Ramos (cell line): ENCODE data around the gene CCM2L.
"Not testable (repeated sequence)": the region's sequence is repeated elsewhere in the genome, so short reads cannot be mapped to it uniquely, and the experiment has no call there.

Source experiments
- in situ Hi-C: fragments of 300-500 bp; cut with MboI; formaldehyde crosslinking; loops from one replicate; pipeline ENCODE4 v1.14.3; 2022; ENCODE audit warnings: low sequenced_read_pairs; ENCODE audit not compliant: unreplicated experiment

Gene CCM2L

DNA sequence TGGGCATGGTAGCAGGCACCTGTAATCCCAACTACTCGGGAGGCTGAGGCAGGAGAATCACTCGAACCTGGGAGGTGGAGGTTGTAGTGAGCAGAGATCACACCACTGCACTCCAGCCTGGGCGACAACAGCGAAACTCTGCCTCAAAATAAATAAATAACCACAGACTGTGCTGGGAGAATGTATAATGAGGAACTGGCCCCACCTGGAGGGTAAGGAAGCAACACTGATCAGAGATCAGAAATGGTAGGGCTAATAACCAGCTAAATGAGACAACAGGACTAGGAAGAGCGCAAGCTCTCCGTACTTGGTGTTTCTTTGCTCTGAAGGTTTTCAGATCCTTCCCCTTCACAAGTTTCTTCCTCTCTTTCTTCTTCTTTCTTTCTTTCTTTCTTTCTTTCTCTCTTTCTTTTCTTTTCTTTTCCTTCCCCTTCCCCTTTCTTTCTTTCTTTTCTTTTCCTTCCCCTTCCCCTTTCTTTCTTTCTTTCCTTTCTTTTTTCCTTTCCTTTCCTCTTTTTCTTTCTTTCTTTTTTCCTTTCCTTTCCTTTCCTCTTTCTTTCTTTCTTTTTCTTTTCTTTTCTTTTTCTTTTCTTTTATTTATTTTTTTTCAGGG is 14.6 kb downstream of the CCM2L start:
- in situ Hi-C loops: loop anchor here (5.0 kb wide), 1 partner anchor 68 kb away; no protein-coding TSS in a partner anchor

DNA sequence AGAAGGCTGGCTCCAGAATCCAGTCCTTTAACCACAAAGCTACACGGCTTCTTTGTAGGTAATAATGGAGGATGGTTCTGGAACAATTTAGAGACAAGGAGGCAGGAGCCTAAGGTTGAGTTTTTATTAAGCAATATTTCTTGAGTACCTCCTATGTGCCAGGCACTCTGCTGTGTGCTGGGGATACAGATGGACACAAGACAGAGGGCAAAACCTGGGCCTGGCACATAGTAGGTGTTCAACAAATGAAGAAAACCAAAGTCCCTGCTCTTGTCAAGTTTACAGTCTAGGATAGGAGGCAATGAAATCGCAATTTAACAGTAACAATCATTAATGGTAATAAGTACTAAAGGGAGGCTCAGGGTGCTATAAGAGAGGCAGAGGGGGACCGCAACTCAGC is 17.4 kb downstream of the CCM2L start:
- in situ Hi-C loops: no loop called here

DNA sequence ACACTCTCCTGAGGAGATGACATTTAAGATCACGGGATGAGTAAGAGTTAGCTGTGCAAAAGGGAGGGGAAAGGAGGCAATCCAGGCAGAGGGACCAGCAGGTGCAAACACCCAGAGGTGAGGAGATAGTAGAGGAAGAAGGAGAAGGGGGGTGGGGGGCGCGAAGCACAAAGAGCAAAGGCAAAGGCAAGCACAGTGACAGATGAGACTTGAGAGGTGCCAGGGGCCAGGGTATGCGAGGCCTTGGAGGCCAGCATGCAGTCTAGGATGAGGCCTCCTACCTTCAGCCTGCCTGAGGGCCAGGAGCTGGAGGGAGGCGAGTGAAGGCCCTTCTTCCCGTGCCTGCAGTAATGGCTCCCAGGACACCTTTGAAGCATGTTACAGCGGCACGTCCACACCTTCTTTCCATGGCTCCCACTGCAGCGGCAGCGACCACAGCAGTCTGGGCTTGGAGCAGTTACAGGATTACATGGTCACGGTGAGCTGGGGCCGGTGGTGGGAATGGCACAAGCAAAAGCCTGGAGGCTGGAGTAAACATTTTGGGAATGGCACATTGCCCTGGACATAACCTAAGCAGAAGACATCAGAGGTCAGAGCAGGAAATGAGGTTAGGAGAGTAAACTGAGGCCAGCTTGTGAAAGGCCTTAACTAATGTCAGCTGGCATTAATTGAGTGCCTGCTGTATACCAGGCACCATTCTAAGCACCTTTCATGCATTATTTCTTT is 18.6 kb downstream of the CCM2L start:
- in situ Hi-C loops: no loop called here

DNA sequence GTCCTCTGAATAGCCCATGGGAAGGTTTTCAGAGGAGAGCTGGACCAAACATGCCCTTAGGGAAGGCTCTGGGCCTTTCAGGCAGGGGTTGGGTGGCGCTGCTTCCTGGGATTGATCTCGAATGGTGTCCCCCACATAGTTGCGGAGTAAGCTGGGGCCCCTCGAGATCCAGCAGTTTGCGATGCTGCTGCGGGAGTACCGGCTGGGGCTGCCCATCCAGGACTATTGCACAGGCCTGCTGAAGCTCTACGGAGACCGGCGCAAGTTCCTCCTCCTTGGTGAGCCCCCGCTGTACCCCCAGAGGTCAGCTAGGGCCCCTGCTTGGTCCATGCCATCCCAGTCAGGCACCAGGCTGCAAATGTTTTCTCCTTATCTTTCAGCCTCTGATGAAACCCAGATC is 19.3 kb downstream of the CCM2L start:
- in situ Hi-C loops: no loop called here

DNA sequence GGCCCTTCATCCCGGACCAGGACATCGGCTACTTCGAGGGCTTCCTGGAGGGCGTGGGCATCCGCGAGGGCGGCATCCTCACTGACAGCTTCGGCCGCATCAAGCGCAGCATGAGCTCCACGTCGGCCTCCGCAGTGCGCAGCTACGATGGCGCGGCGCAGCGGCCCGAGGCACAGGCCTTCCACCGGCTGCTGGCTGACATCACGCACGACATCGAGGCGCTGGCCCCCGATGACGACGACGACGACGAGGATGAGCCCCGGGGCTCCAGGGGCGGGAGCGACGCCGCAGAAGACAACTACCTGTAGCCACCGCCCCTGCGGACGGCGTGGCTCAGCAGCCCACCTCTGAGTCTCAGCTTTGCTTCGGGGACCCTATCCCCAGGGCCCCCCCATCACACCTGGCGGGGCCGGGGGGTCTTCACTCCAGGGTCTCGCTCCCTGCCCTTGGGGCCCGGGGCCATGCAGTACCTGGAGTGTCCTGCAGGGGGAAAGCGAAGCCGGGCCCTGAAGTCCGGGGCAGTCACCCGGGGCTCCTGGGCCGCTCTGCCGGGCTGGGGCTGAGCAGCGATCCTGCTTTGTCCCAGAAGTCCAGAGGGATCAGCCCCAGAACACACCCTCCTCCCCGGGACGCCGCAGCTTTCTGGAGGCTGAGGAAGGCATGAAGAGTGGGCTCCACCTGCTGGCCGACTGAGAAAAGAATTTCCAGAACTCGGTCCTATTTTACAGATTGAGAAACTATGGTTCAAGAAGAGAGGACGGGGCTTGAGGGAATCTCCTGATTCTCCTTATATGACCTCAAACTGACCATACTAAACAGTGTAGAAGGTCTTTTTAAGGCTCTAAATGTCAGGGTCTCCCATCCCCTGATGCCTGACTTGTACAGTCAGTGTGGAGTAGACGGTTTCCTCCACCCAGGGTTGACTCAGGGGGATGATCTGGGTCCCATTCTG is 21.0 kb downstream of the CCM2L start:
- in situ Hi-C loops: no loop called here

DNA sequence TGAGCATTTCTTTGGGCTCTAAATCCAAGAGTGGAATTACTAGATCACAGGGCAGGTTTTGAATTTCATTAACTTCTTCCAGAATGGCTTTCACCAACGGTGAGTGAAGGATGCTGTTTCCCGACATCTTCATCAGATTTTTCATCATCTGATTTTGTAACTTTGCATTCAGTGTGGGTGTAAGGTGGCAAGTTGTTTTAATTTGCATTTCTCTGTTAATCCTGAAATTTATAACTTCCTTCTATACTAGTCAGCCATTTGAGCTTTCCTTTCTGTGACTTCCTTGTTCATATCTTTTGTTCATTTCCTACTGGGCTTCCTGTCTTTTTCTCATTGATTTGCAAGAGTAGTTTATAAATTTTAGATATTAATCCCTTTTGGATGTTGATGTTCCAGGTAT is 23.1 kb downstream of the CCM2L start:
- in situ Hi-C loops: no loop called here

DNA sequence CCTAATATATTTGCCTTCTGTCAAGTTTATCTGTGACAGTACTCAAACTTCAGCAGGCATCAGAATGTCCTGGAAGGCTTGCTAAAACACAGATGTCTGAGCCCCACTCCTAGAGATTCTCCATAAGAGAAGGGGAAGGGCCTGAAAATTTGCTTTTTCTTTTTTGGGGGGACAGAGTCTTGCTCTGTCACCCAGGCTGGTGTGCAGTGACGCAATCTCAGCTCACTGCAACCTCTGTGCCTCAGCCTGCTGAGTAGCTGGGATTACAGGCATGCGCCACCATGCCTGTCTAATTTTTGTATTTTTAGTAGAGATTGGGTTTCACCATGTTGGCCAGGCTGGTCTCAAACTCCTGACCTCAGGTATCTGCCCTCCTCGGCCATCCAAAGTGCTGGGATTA is 23.5 kb downstream of the CCM2L start:
- in situ Hi-C loops: not testable (repeated sequence)

DNA sequence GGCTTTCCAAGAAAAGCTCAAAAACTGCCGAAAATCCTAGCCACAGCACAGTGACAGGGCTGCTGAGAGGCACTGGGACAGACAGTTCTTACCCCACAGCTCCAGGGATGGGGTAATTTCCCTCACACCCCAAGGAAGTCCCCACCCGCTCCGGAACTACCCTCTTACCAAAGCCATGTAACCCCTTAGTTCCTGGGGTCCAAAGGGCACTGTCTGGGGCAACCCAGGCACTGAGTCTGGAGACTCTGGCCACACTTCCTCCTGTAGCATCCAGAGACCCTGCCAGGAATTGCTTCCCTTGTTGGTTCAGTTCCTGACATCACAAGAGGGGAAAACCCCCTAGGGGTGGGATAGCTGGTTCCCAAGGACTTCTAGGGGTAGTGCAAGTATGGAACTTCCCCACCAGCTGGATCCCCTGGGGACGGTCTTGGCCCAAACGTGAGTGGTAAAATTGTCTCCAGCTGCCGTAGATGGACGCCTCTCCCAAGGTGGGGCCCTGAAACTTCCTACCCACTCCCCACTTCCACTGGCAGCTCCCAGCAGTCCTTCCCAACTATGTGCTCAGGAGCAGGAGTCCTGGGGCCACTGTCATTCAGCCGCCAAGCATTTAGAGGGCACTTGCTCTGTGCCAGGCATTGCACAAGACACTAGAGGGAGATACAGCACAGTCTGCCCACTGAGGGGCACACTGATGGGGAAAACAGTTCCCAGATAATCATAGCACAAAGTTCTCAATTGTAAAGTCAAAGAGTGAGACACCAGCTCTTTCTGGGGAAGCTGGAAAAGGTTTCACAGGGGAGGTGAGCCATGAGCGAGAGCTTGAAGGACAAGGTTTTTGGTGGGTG is 24.6 kb downstream of the CCM2L start:
- in situ Hi-C loops: no loop called here

DNA sequence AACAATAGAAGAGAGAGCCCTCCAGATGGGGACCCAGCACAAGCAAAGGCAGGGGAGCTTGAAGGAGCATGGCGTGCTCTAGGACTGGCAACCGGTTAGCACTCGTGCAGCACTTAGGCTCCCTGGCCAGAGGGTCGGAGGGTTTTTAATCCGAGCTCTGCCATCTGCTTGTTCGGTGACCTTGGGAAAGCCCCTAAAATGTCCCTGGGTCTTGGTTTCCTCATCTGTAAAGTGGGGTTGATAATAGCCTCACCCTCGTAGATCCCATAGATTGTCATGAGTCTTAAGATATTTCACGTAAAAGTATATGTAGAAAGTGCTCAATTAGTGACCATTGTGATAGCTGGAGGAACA is 25.2 kb downstream of the CCM2L start:
- in situ Hi-C loops: no loop called here

DNA sequence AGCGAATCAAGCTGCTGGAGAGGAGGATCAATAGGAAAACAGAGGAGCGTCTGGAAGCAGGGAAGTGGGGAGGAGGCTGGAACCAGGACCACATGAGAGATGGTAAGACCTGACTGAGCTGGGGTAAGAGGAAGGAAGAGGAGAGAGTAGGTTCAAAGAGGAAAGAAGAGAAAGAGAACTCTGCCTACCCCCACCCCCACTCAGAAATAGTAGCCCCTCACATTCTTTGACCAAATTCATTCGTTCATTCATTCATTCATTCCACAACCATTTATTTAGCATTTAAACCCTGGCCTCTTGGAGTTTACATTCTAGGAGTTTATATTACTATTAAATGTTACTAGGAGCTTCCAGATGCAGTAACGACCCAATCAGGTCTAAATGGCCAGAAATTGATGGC is 26.0 kb downstream of the CCM2L start:
- in situ Hi-C loops: no loop called here

DNA sequence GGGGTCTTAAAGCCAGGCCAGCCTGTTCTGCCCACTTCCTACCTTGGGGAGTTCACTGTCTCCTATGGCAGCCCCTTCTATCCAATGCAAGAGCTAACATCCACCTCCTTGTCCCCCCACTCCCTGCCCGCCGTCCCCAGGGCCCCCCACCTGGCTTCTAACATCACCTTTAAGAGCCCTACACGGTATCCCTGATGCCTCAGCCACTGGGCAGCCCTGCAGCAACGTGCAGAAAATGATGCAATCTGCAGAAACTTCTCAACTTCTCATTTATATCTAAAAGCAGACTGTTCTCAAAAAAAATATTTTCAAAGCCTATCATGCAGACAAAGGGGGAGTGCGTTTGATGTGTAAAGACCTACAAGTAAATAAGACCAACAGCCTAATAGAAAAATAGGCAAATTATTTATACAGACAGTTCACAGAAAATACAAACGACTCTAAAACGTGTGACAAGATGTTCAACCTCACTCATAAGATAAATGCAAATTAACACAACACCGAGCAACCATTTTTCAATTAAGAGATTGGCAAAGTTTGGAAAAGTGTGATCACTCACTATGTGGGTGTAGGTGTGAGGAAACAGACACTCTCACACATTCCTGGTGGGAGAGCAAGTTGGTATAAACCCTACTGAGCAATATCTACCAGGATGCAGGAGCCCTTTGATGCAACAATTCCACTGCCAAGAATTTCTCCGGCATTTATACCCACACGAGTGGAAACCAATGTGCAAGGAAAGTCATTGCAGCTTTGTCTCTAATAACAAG is 26.7 kb downstream of the CCM2L start:
- in situ Hi-C loops: no loop called here

DNA sequence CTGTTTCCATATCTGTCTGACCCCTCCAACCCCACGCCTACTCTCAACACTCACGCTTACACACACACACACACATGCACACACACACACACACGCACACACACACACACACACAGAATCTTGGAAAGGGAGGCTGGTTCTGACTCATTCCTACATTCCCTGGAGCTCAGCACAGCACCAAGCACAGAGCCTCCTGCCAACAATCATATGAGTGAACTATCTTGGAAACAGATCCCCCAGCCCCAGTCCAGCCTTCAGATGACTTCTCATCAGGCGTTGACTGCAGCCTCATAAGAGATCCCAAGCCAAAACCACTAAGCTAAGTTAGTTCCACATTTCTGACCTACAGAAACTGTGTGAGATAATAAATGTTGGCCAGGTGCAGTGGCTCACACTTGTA is 27.7 kb downstream of the CCM2L start:
- in situ Hi-C loops: no loop called here

DNA sequence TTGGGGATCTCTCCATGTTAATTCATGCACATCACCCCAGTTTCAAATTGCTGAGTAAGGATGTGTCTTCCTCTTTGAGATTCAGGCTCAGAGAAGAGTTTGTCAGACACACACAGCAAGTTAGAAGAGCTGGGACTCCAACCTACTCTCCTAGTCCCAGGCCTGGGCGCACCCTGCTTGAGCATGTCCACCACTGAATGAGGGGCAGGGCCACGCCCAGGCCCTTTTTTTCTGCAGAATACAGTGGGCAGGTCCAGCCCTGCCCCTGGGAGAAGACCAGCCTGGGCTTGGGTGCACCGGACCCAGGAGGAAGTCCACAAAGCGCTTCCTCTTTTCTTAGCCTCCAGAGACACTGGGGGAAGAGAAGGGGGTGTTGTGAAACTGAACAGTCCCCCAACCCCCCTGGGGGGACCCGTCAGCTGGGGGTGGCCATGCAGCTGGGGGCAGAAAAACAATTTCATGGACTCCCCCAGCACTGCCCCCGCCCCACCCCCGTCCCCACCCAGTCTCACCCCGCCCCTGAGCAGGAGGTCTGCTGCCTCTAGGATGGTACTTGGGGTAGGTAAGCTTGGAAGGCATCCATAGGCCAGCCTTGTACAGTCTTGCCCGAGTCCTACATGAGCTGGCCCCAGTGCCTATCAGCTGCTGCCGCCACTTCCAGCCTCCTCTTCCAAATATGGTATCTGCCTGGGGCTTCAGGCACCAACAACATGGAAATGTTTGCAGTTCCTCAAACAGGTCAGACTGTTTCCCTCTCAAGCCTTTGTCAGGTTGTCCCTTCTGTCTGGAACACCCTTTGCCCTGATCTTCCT is 30.1 kb downstream of the CCM2L start:
- in situ Hi-C loops: no loop called here

DNA sequence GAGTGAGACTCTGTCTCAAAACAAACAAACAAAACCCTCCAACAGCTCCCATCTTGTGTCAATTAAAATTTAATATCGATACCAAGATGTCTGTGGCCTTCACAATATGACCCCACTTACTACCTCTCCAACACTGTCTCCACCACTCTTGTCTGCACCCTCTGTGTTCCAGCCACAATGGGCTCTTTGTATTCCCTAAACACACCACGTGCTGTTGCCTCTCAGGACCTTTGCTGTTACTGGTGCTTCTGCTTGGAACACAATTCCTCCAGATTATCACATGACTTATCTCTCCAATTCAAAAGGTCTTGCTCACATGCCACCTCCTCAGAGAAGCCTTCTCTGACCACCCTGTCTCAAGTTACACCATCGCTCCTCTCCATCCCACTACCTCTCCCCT is 35.8 kb downstream of the CCM2L start:
- in situ Hi-C loops: no loop called here

DNA sequence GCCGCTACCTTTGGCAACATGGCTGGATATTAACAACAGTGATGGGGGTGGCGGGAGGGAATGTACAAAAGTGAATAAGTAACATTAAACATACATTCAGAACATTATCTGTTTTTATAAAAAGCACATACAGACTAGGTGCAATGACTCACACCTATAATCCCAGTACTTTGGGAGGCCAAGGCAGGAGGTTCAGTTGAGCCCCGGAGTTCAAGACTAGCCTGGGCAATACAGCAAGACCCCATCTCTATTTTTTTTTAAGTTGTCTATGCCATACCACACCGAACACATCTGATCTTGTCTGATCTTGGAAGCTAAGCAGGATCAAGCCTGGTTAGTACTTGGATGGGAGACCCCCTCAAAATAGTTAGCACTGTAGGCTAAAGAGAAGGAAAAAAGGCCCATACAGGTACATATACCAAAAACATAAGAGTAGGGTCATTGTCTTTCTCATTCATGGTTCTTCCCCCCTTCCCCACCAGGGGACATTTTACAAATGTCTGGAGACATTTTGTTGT is 40.1 kb downstream of the CCM2L start:
- in situ Hi-C loops: no loop called here

DNA sequence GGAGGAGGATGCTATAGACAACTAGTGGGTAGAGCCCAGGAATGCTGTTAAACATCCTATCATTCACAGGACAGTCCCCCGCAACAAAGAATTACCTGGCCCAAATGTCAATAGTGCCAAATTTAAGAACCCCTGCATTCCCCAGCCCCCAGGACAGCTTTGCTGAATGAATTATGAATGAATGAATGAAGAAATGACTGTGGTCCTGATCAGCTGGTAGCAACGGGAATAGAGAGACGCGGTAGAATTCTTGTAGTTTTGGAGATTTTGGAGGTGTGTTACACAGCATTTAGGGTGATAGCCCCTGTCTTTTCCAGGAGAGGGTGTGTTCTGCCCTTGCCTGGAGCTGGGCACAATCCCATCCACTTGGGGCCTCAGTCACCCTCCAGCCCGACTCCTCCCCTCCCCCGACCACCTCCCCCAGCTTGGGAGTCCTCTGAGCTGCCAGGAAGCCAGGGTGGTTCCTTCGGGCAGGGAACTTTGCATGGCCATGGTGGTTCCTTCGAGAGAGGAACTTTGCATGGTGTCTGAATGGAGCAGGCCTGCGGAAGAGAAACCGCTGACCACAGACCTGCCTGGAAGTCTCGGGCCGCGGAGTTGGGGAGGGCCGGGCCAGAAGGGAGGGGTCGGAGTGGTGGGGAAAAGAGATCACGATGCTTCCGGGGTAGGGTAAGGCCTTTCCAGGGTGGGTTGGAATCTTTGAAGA is 40.8 kb downstream of the CCM2L start:
- in situ Hi-C loops: no loop called here

DNA sequence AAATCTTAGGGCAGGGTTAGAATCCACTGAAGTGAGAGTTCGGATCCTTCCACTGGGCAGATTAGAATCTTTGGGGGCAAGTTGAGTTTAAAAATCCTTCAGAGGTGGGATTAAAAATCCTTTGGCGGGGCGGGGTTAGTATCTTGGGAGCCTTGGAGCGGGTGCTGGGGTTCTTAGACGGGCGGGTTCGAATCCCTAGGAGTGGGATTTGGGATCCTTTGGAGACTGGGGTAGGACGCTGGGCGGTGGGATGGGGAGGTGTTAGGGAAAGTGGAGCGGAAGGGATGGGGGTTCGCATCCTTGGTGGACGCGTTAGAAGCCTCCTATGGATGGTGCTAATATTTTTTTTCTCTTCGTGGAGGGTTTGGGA is 41.5 kb downstream of the CCM2L start:
- in situ Hi-C loops: no loop called here
